Loucy (cell line): ENCODE data around the gene DRAM2.

ENCODE experiments used
- H2AFZ ChIP-seq: fragments of 200-600 bp; sonication (generic); 2 replicates; pipeline ENCODE4 v1.6.0; 2016; ENCODE audit warnings: antibody characterized with exemption, mild to moderate bottlenecking, low read length, moderate library complexity
- H3F3A ChIP-seq: fragments of 200-600 bp; 2 replicates; pipeline ENCODE4 v1.6.0; 2016; ENCODE audit warnings: antibody characterized with exemption, low read depth, mild to moderate bottlenecking
- H3K27me3 ChIP-seq: fragments of 200-600 bp; sonication (generic); 2 replicates; pipeline ENCODE4 v1.6.1; 2014; ENCODE audit warnings: low read length, mild to moderate bottlenecking; ENCODE audit not compliant: insufficient read depth, poor library complexity, severe bottlenecking
- H3K36me3 ChIP-seq: fragments of 200-600 bp; sonication (generic); 2 replicates; pipeline ENCODE4 v1.6.1; 2016; ENCODE audit warnings: low read length; ENCODE audit not compliant: insufficient read depth
- H3K4me1 ChIP-seq: fragments of 200-600 bp; sonication (generic); 2 replicates; pipeline ENCODE4 v1.5.1; 2014; ENCODE audit warnings: low read length, mild to moderate bottlenecking; ENCODE audit not compliant: insufficient read depth, poor library complexity, severe bottlenecking
- H3K4me2 ChIP-seq: fragments of 200-600 bp; sonication (generic); 2 replicates; pipeline ENCODE4 v1.6.0; 2014; ENCODE audit warnings: antibody characterized with exemption, low read length, low read depth, mild to moderate bottlenecking; ENCODE audit not compliant: poor library complexity, severe bottlenecking
- H3K4me3 ChIP-seq: fragments of 200-600 bp; sonication (generic); 2 replicates; pipeline ENCODE4 v1.5.1; 2014; ENCODE audit warnings: low read length, mild to moderate bottlenecking, mixed read lengths; ENCODE audit not compliant: poor library complexity, severe bottlenecking
- H3K79me2 ChIP-seq: fragments of 200-600 bp; sonication (generic); 2 replicates; pipeline ENCODE4 v1.6.1; 2014; ENCODE audit warnings: low read length; ENCODE audit not compliant: insufficient read depth
- H3K9ac ChIP-seq: fragments of 200-600 bp; sonication (generic); 2 replicates; pipeline ENCODE4 v1.6.0; 2014; ENCODE audit warnings: mild to moderate bottlenecking, low read depth, low read length, moderate library complexity; ENCODE audit not compliant: poor library complexity, severe bottlenecking
- H3K9me2 ChIP-seq: fragments of 200-600 bp; sonication (generic); replicated peaks from 2 replicates; pipeline ENCODE4 v1.6.1; 2016; ENCODE audit warnings: low read depth, low read length, mixed read lengths
- H3K9me3 ChIP-seq: fragments of 200-600 bp; sonication (generic); 2 replicates; pipeline ENCODE4 v1.6.1; 2014; ENCODE audit warnings: mild to moderate bottlenecking, antibody characterized with exemption, low read length, low read depth; ENCODE audit not compliant: insufficient read depth
- H4K20me1 ChIP-seq: fragments of 200-600 bp; sonication (generic); 2 replicates; pipeline ENCODE4 v1.6.0; 2014; ENCODE audit warnings: antibody characterized with exemption, low read length, mild to moderate bottlenecking; ENCODE audit not compliant: insufficient read depth, poor library complexity, severe bottlenecking
- CTCF ChIP-seq: fragments of 200-600 bp; sonication (generic); conservative IDR thresholded peaks from 2 replicates; pipeline ENCODE4 v1.5.1; 2014; ENCODE audit warnings: mild to moderate bottlenecking, antibody characterized with exemption, low read length
- EZH2phosphoT487 ChIP-seq: fragments of 200-600 bp; IDR thresholded peaks from 2 replicates; pipeline ENCODE4 v1.6.1; 2018; ENCODE audit warnings: antibody characterized with exemption, mild to moderate bottlenecking, moderate library complexity, borderline replicate concordance

Gene DRAM2

GRCh38 chr1:111182052-111182451 lies 42.2 kb upstream of the DRAM2 start:
- TF ChIP-seq CTCF (no peak), EZH2phosphoT487 (no peak)
- Histone ChIP-seq H3K9me2 (no peaks in the 10 kb centered on the region), H3K36me3 (peaks cover 49% of the 10 kb centered on the region; the same call in 1 of the 2 replicates)

GRCh38 chr1:111179968-111180533 lies 40.2 kb upstream of the DRAM2 start:
- H4K20me1 ChIP-seq: no peaks in the 10 kb centered on the region

More at GRCh38 chr1:111182052-111182451, 42.2 kb upstream of the DRAM2 start:
- Histone ChIP-seq H3F3A (no peaks in the 10 kb centered on the region), H3K79me2 (no peaks in the 10 kb centered on the region), H3K4me2 (no peak overlapping the region), H3K9ac (no peak overlapping the region), H3K4me3 (no peak overlapping the region), H3K27me3 (no peaks in the 10 kb centered on the region), H2AFZ (no peak overlapping the region), H4K20me1 (no peaks in the 10 kb centered on the region), H3K9me3 (no peaks in the 10 kb centered on the region), H3K4me1 (peaks cover 2% of the 10 kb centered on the region)

GRCh38 chr1:111176678-111177077 lies 36.8 kb upstream of the DRAM2 start:
- Histone ChIP-seq H3K4me2 (no peak overlapping the region), H4K20me1 (no peaks in the 10 kb centered on the region), H3K9me3 (no peaks in the 10 kb centered on the region), H3K9ac (no peak overlapping the region), H3F3A (no peaks in the 10 kb centered on the region), H2AFZ (no peak overlapping the region), H3K27me3 (no peaks in the 10 kb centered on the region), H3K79me2 (no peaks in the 10 kb centered on the region), H3K4me3 (no peak overlapping the region), H3K4me1 (peaks cover 16% of the 10 kb centered on the region), H3K36me3 (peaks cover 62% of the 10 kb centered on the region), H3K9me2 (no peaks in the 10 kb centered on the region)
- TF ChIP-seq CTCF (no peak), EZH2phosphoT487 (no peak)

More at GRCh38 chr1:111179968-111180533, 40.2 kb upstream of the DRAM2 start:
- TF ChIP-seq EZH2phosphoT487: no peak
- no peak for TF ChIP-seq CTCF
- H3K36me3 ChIP-seq: peaks cover 58% of the 10 kb centered on the region
- H3K9me2 ChIP-seq: no peaks in the 10 kb centered on the region
- no peaks in the 10 kb centered on the region for H3K9me3 ChIP-seq
- no peak overlapping the region for H3K4me2 ChIP-seq
- H3F3A ChIP-seq: no peaks in the 10 kb centered on the region
- H3K9ac ChIP-seq: no peak overlapping the region
- H3K79me2 ChIP-seq: no peaks in the 10 kb centered on the region
- H2AFZ ChIP-seq: no peak overlapping the region
- H3K4me3 ChIP-seq: no peak overlapping the region
- H3K4me1 ChIP-seq: peaks cover 4% of the 10 kb centered on the region
- no peaks in the 10 kb centered on the region for H3K27me3 ChIP-seq
